GM23338 (cell line): ENCODE results near the gene TCF7L1. TPM values are rescaled to one million over a fixed set of nuclear protein-coding genes. Genes with fewer than 3 reads are reported as not detected.
A peak's percentile ranks its signal among the peaks of the same experiment; 100 is the strongest.

Experiments used
- ATAC-seq: fragments of 200-7000 bp; cut with Tn5 transposase; 3 replicates; pipeline ENCODE4 v1.9.1; 2020
- DNase-seq: peaks from one replicate; pipeline ENCODE4 v3.0.0-alpha.2; 2015; ENCODE audit warnings: low spot score
- H2AFZ ChIP-seq: fragments of 200-600 bp; sonication (generic); 2 replicates; pipeline ENCODE4 v1.8.0; 2016; ENCODE audit warnings: antibody characterized with exemption, mild to moderate bottlenecking, moderate library complexity
- H3F3A ChIP-seq: fragments of 200-600 bp; sonication (generic); replicated peaks from 2 replicates; pipeline ENCODE4 v1.8.0; 2017; ENCODE audit warnings: antibody characterized with exemption, mixed run types, low read depth
- H3K27ac ChIP-seq: fragments of 200-600 bp; sonication (generic); 2 replicates; pipeline ENCODE4 v1.6.1; 2016; ENCODE audit warnings: low read depth
- H3K27me3 ChIP-seq: fragments of 200-600 bp; sonication (generic); 2 replicates; pipeline ENCODE4 v1.8.0; 2016; ENCODE audit warnings: mild to moderate bottlenecking, mixed run types, moderate library complexity; ENCODE audit not compliant: insufficient read depth
- H3K36me3 ChIP-seq: fragments of 200-600 bp; sonication (generic); 2 replicates; pipeline ENCODE4 v1.8.0; 2016; ENCODE audit warnings: mild to moderate bottlenecking; ENCODE audit not compliant: insufficient read depth
- H3K4me1 ChIP-seq: fragments of 200-600 bp; sonication (generic); 2 replicates; pipeline ENCODE4 v1.8.0; 2016; ENCODE audit warnings: mild to moderate bottlenecking, moderate library complexity; ENCODE audit not compliant: insufficient read depth
- H3K4me2 ChIP-seq: fragments of 200-600 bp; sonication (generic); 2 replicates; pipeline ENCODE4 v1.7.1; 2017; ENCODE audit warnings: mixed run types
- H3K4me3 ChIP-seq: fragments of 200-600 bp; sonication (generic); 2 replicates; pipeline ENCODE4 v1.6.1; 2016; ENCODE audit warnings: mixed run types
- H3K79me2 ChIP-seq: fragments of 200-600 bp; sonication (generic); replicated peaks from 2 replicates; pipeline ENCODE4 v1.8.0; 2017; ENCODE audit warnings: mild to moderate bottlenecking; ENCODE audit not compliant: insufficient read depth
- H3K9me2 ChIP-seq: fragments of 200-600 bp; sonication (generic); 2 replicates; pipeline ENCODE4 v1.8.0; 2017; ENCODE audit not compliant: insufficient read depth
- H4K20me1 ChIP-seq: fragments of 200-600 bp; sonication (generic); replicated peaks from 2 replicates; pipeline ENCODE4 v1.8.0; 2017; ENCODE audit warnings: mild to moderate bottlenecking; ENCODE audit not compliant: insufficient read depth
- H3K27ac Mint-ChIP-seq: 2 replicates; pipeline ENCODE4 v1.8.0; 2020; ENCODE audit warnings: inconsistent platforms, mild to moderate bottlenecking, moderate library complexity, mixed read lengths
- H3K27me3 Mint-ChIP-seq: 3 replicates; pipeline ENCODE4 v1.8.0; 2022; ENCODE audit warnings: low read depth, mild to moderate bottlenecking, moderate library complexity, mixed read lengths, inconsistent platforms; ENCODE audit not compliant: insufficient read depth, poor library complexity
- H3K36me3 Mint-ChIP-seq: 3 replicates; pipeline ENCODE4 v1.8.0; 2021; ENCODE audit warnings: low read depth, mild to moderate bottlenecking, inconsistent platforms, moderate library complexity, mixed read lengths
- H3K4me1 Mint-ChIP-seq: 3 replicates; pipeline ENCODE4 v1.8.0; 2020; ENCODE audit warnings: mild to moderate bottlenecking, inconsistent platforms, mixed read lengths
- H3K4me3 Mint-ChIP-seq: 3 replicates; pipeline ENCODE4 v1.8.0; 2021; ENCODE audit warnings: moderate library complexity, mild to moderate bottlenecking, inconsistent platforms, mixed read lengths
- H3K9me3 Mint-ChIP-seq: 3 replicates; pipeline ENCODE4 v1.8.0; 2020; ENCODE audit warnings: moderate library complexity, mild to moderate bottlenecking, inconsistent platforms, mixed read lengths
- CREB1 ChIP-seq: fragments of 250-450 bp; sonication (Bioruptor Pico); IDR thresholded peaks from 2 replicates; pipeline ENCODE4 v1.5.0; 2020; ENCODE audit warnings: low read depth, mild to moderate bottlenecking, moderate library complexity
- CTCF ChIP-seq, 2 experiments: fragments of 200-600 bp in 1 of 2; sonication (generic) in 1 of 2; conservative IDR thresholded peaks; 2 replicates each; pipeline versions ENCODE4 v1.5.1 to v1.6.1; 2016 to 2017; ENCODE audit warnings: antibody characterized with exemption in 2 of 2, low read depth in 2 of 2, mild to moderate bottlenecking in 2 of 2, moderate library complexity in 1 of 2
- EZH2 ChIP-seq: fragments of 200-600 bp; sonication (generic); IDR thresholded peaks from one replicate; pipeline ENCODE4 v1.8.0; 2017; ENCODE audit warnings: antibody characterized with exemption, mild to moderate bottlenecking, low read depth; ENCODE audit not compliant: unreplicated experiment
- EZH2phosphoT487 ChIP-seq: fragments of 200-600 bp; sonication (generic); IDR thresholded peaks from one replicate; pipeline ENCODE4 v1.8.1; 2018; ENCODE audit warnings: antibody characterized with exemption; ENCODE audit not compliant: unreplicated experiment
- JUNB ChIP-seq: IDR thresholded peaks from one replicate; pipeline ENCODE4 v1.6.1; 2016; ENCODE audit warnings: antibody characterized with exemption; ENCODE audit not compliant: unreplicated experiment
- NANOG ChIP-seq: IDR thresholded peaks from 2 replicates; pipeline ENCODE4 v1.6.1; 2016; ENCODE audit warnings: antibody characterized with exemption, borderline replicate concordance
- POLR2AphosphoS5 ChIP-seq: IDR thresholded peaks from 2 replicates; pipeline ENCODE4 v1.6.1; 2016; ENCODE audit warnings: antibody characterized with exemption, low read depth
- REST ChIP-seq: IDR thresholded peaks from one replicate; pipeline ENCODE4 v1.6.1; 2018; ENCODE audit warnings: antibody characterized with exemption; ENCODE audit not compliant: unreplicated experiment
- STAT1 ChIP-seq: IDR thresholded peaks from one replicate; pipeline ENCODE4 v1.6.1; 2016; ENCODE audit warnings: antibody characterized with exemption; ENCODE audit not compliant: unreplicated experiment
- ZNF114 ChIP-seq: fragments of 250-450 bp; sonication (Bioruptor Pico); IDR thresholded peaks from 2 replicates; pipeline ENCODE4 v1.5.0; 2020; ENCODE audit warnings: mild to moderate bottlenecking, moderate library complexity
- ZNF331 ChIP-seq: fragments of 250-450 bp; sonication (Bioruptor Pico); IDR thresholded peaks from 2 replicates; pipeline ENCODE4 v1.5.0; 2020; ENCODE audit warnings: low read depth, mild to moderate bottlenecking, moderate library complexity
- ZNF462 ChIP-seq: fragments of 250-450 bp; sonication (Bioruptor Pico); IDR thresholded peaks from 2 replicates; pipeline ENCODE4 v1.5.0; 2020; ENCODE audit warnings: mild to moderate bottlenecking, moderate library complexity
- polyA plus RNA-seq: library from polyadenylated mRNA; unstranded; fragments of >200 nt; fragmentation: Nextera tagmentation; extraction: Ambion mirVana; gene quantifications from 2 replicates; pipeline ENCODE4 v1.2.1, GENCODE V29; 2016
- total RNA-seq: library from RNA; depleted of rRNA; stranded (reverse); fragments of >200 nt; shearing (Covaris generic); gene quantifications from 2 replicates; pipeline ENCODE4 v1.2.3, GENCODE V29; 2014
- TF ChIP-seq, protein P1 (sequence below): IDR thresholded peaks from 2 replicates; pipeline ENCODE4 v1.6.1; 2016; ENCODE audit warnings: antibody characterized with exemption

TCF7L1 gene
- total and polyA plus RNA-seq, 2 experiments from 2014 or later: 47.3 to 101 TPM

DNA sequence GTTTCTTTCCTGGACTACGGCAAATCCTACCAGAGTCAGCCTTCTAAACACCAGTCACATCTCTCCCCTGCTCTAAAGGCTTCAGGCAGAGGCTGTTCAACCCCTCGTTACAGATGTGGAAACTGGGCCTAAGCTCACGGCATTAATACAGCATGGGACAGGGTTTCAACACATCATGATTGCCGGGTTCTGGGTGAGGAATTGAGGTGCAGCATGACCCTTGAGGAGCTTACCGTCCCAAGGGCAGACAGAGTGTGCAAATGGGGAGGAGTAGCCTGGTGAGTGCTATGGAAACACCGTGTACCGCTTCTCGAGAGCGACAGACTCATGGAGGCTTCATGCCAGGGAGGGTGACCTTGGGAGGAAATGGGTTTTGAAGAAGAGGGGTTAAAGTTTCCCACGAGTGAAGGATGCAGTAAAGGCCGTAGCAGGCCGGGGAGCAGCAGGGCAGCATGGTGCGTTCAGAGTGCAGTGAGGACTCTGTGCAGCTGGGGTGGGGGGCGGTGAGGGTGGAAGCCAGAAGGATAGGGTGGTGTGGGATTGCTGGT, 143.5 kb downstream of the TCF7L1 start:
- Mint-ChIP-seq H3K36me3 (peaks cover 14% of the 10 kb centered on the region; the same call in 2 of the 3 replicates), H3K27me3 (peaks cover 33% of the 10 kb centered on the region), H3K9me3 (no peaks in the 10 kb centered on the region), H3K4me1 (peaks cover 74% of the 10 kb centered on the region), H3K4me3 (no peak overlapping the region), H3K27ac (peak overlapping the region; percentile 6)
- no peak for DNase-seq
- Histone ChIP-seq H3K36me3 (no peaks in the 10 kb centered on the region), H2AFZ (no peak overlapping the region), H3F3A (0 out of 2 replicates have a peak, but pooled peaks cover 2% of the 10 kb centered on the region), H3K4me1 (peaks cover 45% of the 10 kb centered on the region), H3K9me2 (no peaks in the 10 kb centered on the region), H3K79me2 (peaks cover 88% of the 10 kb centered on the region), H4K20me1 (peaks cover 62% of the 10 kb centered on the region), H3K4me2 (no peak overlapping the region; the same call in 1 of the 2 replicates), H3K27me3 (no peaks in the 10 kb centered on the region), H3K27ac (peak overlapping the region; percentile 79; the same call in 1 of the 2 replicates), H3K4me3 (no peak overlapping the region)
- no peak; the same call in 2 of the 3 replicates for ATAC-seq
- no peak for TF ChIP-seq STAT1
- TF ChIP-seq NANOG: no peak
- TF ChIP-seq EZH2: no peak
- no peak for TF ChIP-seq ZNF114
- TF ChIP-seq, protein P1, sequence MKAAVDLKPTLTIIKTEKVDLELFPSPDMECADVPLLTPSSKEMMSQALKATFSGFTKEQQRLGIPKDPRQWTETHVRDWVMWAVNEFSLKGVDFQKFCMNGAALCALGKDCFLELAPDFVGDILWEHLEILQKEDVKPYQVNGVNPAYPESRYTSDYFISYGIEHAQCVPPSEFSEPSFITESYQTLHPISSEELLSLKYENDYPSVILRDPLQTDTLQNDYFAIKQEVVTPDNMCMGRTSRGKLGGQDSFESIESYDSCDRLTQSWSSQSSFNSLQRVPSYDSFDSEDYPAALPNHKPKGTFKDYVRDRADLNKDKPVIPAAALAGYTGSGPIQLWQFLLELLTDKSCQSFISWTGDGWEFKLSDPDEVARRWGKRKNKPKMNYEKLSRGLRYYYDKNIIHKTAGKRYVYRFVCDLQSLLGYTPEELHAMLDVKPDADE: no peak
- TF ChIP-seq EZH2phosphoT487: no peak
- TF ChIP-seq CREB1 (CRISPR knock-in tag): no peak
- TF ChIP-seq CTCF (conservative IDR thresholded peaks at IDR 0.05; ENCODE audit: low read depth in 2 of 2): no peak
- TF ChIP-seq JUNB: no peak
- no peak for TF ChIP-seq POLR2AphosphoS5
- TF ChIP-seq REST: no peak
- no peak for TF ChIP-seq ZNF331
- no peak for TF ChIP-seq ZNF462 (CRISPR knock-in tag)
